ENCODE measurements around the gene F11.

DNA sequence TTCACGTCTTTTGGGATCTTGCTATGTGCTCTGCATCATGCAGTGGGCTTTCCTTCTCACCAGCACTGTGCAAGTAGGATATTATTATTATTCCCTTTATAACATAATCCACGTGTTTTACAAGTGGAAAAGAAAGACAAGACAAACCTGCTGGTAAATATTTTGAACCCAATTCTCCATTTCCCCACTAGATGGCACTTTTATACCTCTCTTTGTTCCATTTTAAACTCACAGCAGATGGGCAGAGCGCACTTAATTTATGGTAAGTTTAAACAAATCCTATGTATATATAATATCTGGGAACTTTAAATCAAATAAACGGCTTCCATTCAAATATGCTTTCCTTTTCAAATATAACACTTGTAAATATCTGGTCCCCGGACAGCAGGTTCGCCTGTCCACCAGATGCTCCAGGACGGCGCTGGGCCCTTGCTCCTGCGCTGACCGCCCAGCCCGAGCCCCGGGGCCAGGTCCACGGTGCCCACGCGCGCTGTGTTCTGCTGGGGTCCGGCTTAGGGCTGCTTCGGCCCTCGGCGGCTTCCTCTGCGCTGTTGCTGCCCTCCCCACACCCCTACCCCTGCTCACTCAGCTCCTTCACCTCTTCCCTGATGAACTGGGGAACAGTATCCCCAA is 31.1 kb downstream of the F11 start:
- TF ChIP-seq, protein P1, sequence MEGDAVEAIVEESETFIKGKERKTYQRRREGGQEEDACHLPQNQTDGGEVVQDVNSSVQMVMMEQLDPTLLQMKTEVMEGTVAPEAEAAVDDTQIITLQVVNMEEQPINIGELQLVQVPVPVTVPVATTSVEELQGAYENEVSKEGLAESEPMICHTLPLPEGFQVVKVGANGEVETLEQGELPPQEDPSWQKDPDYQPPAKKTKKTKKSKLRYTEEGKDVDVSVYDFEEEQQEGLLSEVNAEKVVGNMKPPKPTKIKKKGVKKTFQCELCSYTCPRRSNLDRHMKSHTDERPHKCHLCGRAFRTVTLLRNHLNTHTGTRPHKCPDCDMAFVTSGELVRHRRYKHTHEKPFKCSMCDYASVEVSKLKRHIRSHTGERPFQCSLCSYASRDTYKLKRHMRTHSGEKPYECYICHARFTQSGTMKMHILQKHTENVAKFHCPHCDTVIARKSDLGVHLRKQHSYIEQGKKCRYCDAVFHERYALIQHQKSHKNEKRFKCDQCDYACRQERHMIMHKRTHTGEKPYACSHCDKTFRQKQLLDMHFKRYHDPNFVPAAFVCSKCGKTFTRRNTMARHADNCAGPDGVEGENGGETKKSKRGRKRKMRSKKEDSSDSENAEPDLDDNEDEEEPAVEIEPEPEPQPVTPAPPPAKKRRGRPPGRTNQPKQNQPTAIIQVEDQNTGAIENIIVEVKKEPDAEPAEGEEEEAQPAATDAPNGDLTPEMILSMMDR (IDR thresholded peaks at IDR 0.05 in 8 of 11, conservative IDR thresholded peaks at IDR 0.05 in 3 of 11), result peak in 9 of 11 experiments; percentile 30 to 59 (median 56)
- TF ChIP-seq POLR2A (IDR thresholded peaks at IDR 0.05) (no peak), POLR2AphosphoS5 (IDR thresholded peaks at IDR 0.05) (no peak)
